RWPE1 (cell line): ENCODE results near the gene PNMA1.
A peak's percentile ranks its signal among the peaks of the same experiment; 100 is the strongest.

Source experiments
- CTCF ChIA-PET: fragments of 350-600 bp; sonication (Branson Sonifier 250); formaldehyde crosslinking; extraction: SDS; loops from one replicate; lab custom pipeline; 2021; lab: Yijun Ruan, JAX
- POLR2A ChIA-PET: fragments of 400-600 bp; formaldehyde crosslinking; extraction: SDS; loops from one replicate; lab custom pipeline; 2020; ENCODE audit warnings: antibody characterized with exemption; ENCODE audit not compliant: low non-redundant PET; lab: Yijun Ruan, JAX
- DNase-seq: peaks from one replicate; pipeline ENCODE4 v3.0.0; 2012; ENCODE audit warnings: low spot score
- H3K27ac ChIP-seq: fragments of 450-650 bp; 2 replicates; pipeline ENCODE4 v1.5.1; 2017
- TF ChIP-seq, protein P1 (sequence below): fragments of 450-650 bp; conservative IDR thresholded peaks from 2 replicates; pipeline ENCODE4 v1.5.1; 2017; ENCODE audit warnings: low read depth, mild to moderate bottlenecking

The PNMA1 gene

DNA sequence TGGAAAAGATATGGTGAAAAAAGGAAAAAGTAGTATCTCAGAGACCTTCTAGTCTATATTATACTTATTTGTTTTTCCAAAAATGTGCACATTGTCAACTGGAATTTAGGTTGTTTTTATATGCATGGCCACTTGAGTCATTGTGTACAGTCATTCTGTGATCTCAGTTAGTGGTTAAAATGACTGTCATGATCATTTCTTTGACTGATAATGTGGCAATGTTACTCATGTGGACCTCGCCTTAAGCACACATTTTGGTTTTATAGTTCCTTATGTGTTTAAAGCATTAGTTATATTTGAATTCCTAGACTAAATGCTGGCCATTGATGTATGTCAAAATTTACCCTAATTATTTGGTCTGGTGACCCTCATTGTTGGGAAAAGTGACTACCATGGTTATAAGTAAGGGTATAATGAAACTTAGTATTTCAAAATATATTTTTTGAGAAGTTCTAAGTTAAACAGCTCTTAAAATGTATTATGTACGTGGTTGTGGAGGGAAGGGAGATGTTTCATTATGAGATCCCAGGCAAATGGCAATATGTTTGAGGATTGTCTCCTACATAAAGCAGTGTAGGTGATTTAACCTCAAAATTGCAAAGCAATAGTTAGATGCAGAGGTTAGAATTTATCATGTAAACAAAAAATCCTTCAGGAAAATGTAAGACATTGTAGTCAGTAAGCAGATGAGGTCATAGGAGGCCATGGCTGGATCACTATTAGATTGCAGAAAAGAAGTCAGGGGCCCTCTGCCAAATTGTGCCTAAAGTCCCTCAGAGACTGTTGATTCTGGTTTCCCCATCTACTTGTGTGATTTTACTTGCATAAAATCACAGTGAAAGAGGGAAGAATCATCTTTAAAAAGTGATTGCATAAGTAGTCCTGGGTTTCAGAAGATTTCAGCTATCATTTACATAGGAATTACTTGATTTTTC is 17.5 kb downstream of the PNMA1 start:
- peak; percentile 35 for DNase-seq
- H3K27ac ChIP-seq, result no peak overlapping the region
- TF ChIP-seq, protein P1, sequence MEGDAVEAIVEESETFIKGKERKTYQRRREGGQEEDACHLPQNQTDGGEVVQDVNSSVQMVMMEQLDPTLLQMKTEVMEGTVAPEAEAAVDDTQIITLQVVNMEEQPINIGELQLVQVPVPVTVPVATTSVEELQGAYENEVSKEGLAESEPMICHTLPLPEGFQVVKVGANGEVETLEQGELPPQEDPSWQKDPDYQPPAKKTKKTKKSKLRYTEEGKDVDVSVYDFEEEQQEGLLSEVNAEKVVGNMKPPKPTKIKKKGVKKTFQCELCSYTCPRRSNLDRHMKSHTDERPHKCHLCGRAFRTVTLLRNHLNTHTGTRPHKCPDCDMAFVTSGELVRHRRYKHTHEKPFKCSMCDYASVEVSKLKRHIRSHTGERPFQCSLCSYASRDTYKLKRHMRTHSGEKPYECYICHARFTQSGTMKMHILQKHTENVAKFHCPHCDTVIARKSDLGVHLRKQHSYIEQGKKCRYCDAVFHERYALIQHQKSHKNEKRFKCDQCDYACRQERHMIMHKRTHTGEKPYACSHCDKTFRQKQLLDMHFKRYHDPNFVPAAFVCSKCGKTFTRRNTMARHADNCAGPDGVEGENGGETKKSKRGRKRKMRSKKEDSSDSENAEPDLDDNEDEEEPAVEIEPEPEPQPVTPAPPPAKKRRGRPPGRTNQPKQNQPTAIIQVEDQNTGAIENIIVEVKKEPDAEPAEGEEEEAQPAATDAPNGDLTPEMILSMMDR, result no peak
- POLR2A ChIA-PET, result no interaction called here
- CTCF ChIA-PET, result no interaction called here

DNA sequence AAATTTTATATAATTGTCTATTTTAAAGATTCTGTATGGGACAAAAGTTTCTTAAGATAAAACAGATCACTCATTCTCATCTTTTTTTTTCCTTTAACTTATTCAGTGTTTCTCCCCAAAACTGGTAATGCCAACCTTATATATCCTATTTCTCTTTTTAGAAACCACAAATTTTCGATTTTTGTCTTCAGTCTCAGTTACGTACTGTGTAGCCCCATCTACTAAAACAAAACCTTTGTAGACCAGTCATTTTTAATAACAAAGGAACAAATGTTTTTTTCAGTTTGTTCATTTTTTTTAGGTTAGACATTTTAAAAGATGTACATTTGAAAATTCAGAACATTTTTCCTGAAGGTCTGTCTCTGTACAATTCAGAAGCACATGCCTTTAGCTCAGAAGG is 18.2 kb downstream of the PNMA1 start:
- H3K27ac ChIP-seq, result no peak overlapping the region
- TF ChIP-seq, protein P1, result no peak
- ChIA-PET CTCF (no interaction called here), POLR2A (no interaction called here)
- DNase-seq, result no peak

DNA sequence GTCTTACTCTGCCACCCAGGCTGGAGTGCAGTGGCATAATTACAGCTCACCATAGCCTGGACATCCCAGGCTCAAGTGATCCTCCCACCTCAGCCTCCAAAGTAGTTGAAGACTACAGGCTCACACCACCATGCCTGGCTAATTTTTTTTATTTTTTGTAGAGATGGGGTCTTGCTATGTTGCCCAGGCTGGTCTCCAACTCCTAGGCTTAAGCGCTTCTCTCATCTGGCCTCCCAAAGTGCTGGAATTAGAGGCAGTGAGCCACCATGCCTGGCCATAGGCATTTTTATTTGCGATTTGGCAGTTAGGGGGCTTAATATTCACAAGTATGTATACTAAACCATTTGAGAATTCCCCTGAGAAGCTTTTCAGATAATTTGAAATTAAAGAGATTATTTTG is 19.1 kb downstream of the PNMA1 start:
- TF ChIP-seq, protein P1, result no peak
- no peak for DNase-seq
- no peak overlapping the region for H3K27ac ChIP-seq
- CTCF ChIA-PET, result interaction anchor here (0.9 kb wide), 1 partner anchor 504 kb away, joined by 3 read pairs; no protein-coding TSS in a partner anchor
- POLR2A ChIA-PET, result no interaction called here

DNA sequence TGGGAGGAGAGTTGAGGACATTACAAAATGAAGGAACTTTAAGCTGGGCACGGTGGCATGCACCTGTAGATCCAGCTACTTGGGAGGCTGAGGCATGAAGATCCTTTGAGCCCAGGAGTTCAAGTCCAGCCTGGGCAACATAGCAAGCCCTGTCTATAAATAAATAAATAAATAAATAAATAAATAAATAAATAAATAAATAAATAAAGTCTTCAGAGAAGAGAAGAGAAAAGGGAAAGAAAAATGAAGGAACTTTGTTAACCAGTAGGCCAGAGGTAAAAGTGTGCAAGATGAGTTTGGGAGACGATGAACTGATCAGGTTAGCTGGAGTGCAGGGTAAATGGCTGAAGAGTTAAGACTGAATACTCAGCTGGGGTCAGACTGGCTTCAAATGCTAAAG is 20.1 kb downstream of the PNMA1 start:
- H3K27ac ChIP-seq, result no peak overlapping the region
- ChIA-PET CTCF (no interaction called here), POLR2A (no interaction called here)
- no peak for DNase-seq
- TF ChIP-seq, protein P1, result no peak

DNA sequence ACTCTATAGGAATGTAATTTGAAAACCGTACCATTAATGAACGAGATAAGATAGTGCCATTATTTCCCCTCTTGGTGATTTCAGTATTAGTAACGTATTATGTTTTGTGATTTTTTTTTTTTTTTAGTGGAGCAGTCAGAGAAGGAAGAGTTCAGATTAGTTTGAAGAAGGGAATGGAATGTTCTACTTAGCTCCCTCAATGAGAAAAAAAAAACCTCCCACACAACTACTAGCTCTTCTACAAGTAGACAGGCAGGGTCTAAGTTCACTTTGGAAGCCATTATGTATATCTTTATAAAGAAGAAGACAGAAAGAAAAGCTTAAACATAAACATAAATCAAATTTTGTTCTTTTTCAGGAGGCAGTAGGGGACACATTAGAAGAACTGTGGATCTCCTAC is 27.3 kb downstream of the PNMA1 start:
- no peak for DNase-seq
- TF ChIP-seq, protein P1, result no peak
- POLR2A ChIA-PET, result interaction anchor here (0.6 kb wide), 1 partner anchor 886 kb away, joined by 9 read pairs; no protein-coding TSS in a partner anchor
- no peak overlapping the region for H3K27ac ChIP-seq
- CTCF ChIA-PET, result interaction anchor here (0.6 to 0.7 kb wide), 2 partner anchors 289 to 492 kb away, joined by 3 read pairs; no protein-coding TSS in a partner anchor

DNA sequence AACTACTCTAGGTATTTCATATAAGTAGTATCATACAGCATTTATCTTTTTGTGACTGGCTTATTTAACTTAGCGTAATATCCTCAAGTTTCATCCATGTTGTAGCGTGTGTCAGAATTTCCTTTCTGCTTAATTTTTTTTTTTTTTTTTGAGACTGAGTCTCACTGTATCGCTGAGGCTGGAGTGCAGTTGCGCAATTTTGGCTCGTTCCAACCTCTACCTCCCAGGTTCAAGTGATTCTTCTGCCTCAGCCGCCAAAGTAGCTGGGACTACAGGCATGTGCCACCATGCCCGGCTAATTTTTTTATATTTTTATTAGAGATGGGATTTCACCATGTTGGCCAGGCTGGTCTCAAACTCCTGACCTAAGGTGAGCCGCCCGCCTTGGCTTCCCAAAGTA is 28.9 kb downstream of the PNMA1 start:
- ChIA-PET CTCF (no interaction called here), POLR2A (no interaction called here)
- TF ChIP-seq, protein P1, result no peak
- DNase-seq, result no peak
- no peak overlapping the region for H3K27ac ChIP-seq
